K562 (cell line): ENCODE results near the gene KRT77. TPM values are rescaled to one million over a fixed set of nuclear protein-coding genes. Genes with fewer than 3 reads are reported as not detected.
A peak's percentile ranks its signal among the peaks of the same experiment; 100 is the strongest.

ENCODE experiments used
- ARID1B ChIP-seq: fragments of 450-650 bp; IDR thresholded peaks from 2 replicates; pipeline ENCODE4 v1.6.1; 2016; ENCODE audit warnings: antibody characterized with exemption, mild to moderate bottlenecking, inconsistent platforms
- ATF3 ChIP-seq, 2 experiments: fragments of 450-650 bp in 1 of 2; sonication (generic) in 1 of 2; formaldehyde crosslinking in 1 of 2; IDR thresholded peaks in 1 of 2; conservative IDR thresholded peaks in 1 of 2; 2 replicates each; pipeline versions ENCODE4 v1.6.1 to v1.8.1; 2016 to 2023; ENCODE audit warnings: mild to moderate bottlenecking in 2 of 2, moderate library complexity in 2 of 2, inconsistent platforms in 1 of 2, missing genetic modification reagents in 1 of 2
- CBX5 ChIP-seq: IDR thresholded peaks from 2 replicates; pipeline ENCODE4 v1.6.1; 2014; ENCODE audit warnings: low read depth, borderline replicate concordance
- HNRNPK ChIP-seq: fragments of 200-400 bp; formaldehyde crosslinking; IDR thresholded peaks from one replicate; pipeline ENCODE4 v1.6.1; 2018; ENCODE audit warnings: mild to moderate bottlenecking, low read depth, low read length; ENCODE audit not compliant: poor library complexity, severe bottlenecking
- MEIS2 ChIP-seq: fragments of 450-650 bp; IDR thresholded peaks from 2 replicates; pipeline ENCODE4 v1.6.1; 2014; ENCODE audit warnings: mild to moderate bottlenecking; ENCODE audit not compliant: partially characterized antibody
- PCBP1 ChIP-seq: fragments of 200-400 bp; formaldehyde crosslinking; IDR thresholded peaks from 2 replicates; pipeline ENCODE4 v1.6.1; 2018; ENCODE audit warnings: mild to moderate bottlenecking, low read depth, low read length; ENCODE audit not compliant: poor library complexity, severe bottlenecking
- TCF3 ChIP-seq: sonication (generic); formaldehyde crosslinking; IDR thresholded peaks from 2 replicates; pipeline ENCODE4 v1.4.0; 2020; ENCODE audit warnings: mild to moderate bottlenecking, missing genetic modification reagents
- ZBTB40 ChIP-seq, 2 experiments: fragments of 450-650 bp in 1 of 2; sonication (generic) in 1 of 2; formaldehyde crosslinking in 1 of 2; IDR thresholded peaks; 2 replicates each; pipeline versions ENCODE4 v1.7.1 to v1.9.0; 2016 to 2022; ENCODE audit warnings: inconsistent platforms in 1 of 2, mild to moderate bottlenecking in 1 of 2, missing genetic modification reagents in 1 of 2
- ZNF75A ChIP-seq: fragments of 450-650 bp; formaldehyde crosslinking; IDR thresholded peaks from 2 replicates; pipeline ENCODE4 v1.4.0; 2020; ENCODE audit warnings: mild to moderate bottlenecking
- polyA plus RNA-seq, 8 experiments: library from polyadenylated mRNA; depleted of rRNA in 4 of 8; stranded (reverse) in 5 of 8; unstranded in 3 of 8; fragments of >200 nt; fragmentation: Nextera tagmentation in 2 of 8; fragmentation: Illumina TruSeq in 1 of 8; extraction: Ambion mirVana in 2 of 8; extraction: Trizol in 1 of 8; gene quantifications; 2 replicates each; pipeline versions ENCODE4 v1.2.1 to v1.2.3, GENCODE V29; 2011 to 2014; ENCODE audit warnings: inconsistent platforms in 1 of 8, missing spikeins in 1 of 8
- total RNA-seq, 7 experiments: library from RNA; depleted of rRNA in 6 of 7; stranded (reverse); fragments of >200 nt in 6 of 7; fragmentation: Illumina TruSeq in 2 of 7; extraction: Trizol in 2 of 7; gene quantifications; 2 replicates each; pipeline versions ENCODE4 v1.2.1 to v1.2.3, GENCODE V29; 2011 to 2021; ENCODE audit warnings: low replicate concordance in 1 of 7
- TF ChIP-seq, protein P1 (sequence below), 2 experiments: fragments of 150-350 bp in 1 of 2; IDR thresholded peaks; 2 replicates each; pipeline ENCODE4 v1.6.1; 2012 to 2016; ENCODE audit warnings: low read depth in 2 of 2, low read length in 2 of 2, mild to moderate bottlenecking in 1 of 2, moderate library complexity in 1 of 2
- TF ChIP-seq, protein P2 (sequence below): IDR thresholded peaks from 2 replicates; pipeline ENCODE4 v1.6.1; 2016; ENCODE audit warnings: missing genetic modification characterization, missing compliant biosample characterization

The KRT77 gene
- total and polyA plus RNA-seq, 9 of the 15 experiments (the other 6 are each of a cell fraction or from before 2014, with no cell fraction given), result not detected

GRCh38 chr12:52660934-52661499 lies 42.3 kb downstream of the KRT77 start (continued):
- TF ChIP-seq, protein P1, sequence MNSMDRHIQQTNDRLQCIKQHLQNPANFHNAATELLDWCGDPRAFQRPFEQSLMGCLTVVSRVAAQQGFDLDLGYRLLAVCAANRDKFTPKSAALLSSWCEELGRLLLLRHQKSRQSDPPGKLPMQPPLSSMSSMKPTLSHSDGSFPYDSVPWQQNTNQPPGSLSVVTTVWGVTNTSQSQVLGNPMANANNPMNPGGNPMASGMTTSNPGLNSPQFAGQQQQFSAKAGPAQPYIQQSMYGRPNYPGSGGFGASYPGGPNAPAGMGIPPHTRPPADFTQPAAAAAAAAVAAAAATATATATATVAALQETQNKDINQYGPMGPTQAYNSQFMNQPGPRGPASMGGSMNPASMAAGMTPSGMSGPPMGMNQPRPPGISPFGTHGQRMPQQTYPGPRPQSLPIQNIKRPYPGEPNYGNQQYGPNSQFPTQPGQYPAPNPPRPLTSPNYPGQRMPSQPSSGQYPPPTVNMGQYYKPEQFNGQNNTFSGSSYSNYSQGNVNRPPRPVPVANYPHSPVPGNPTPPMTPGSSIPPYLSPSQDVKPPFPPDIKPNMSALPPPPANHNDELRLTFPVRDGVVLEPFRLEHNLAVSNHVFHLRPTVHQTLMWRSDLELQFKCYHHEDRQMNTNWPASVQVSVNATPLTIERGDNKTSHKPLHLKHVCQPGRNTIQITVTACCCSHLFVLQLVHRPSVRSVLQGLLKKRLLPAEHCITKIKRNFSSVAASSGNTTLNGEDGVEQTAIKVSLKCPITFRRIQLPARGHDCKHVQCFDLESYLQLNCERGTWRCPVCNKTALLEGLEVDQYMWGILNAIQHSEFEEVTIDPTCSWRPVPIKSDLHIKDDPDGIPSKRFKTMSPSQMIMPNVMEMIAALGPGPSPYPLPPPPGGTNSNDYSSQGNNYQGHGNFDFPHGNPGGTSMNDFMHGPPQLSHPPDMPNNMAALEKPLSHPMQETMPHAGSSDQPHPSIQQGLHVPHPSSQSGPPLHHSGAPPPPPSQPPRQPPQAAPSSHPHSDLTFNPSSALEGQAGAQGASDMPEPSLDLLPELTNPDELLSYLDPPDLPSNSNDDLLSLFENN (IDR thresholded peaks at IDR 0.05; ENCODE audit: low read depth in 2 of 2, low read length in 2 of 2), result no peak
- TF ChIP-seq HNRNPK (no peak), TCF3 (peak; percentile 49; the same call in 1 of the 2 replicates), ARID1B (peak; percentile 54), MEIS2 (peak; percentile 90), PCBP1 (no peak), CBX5 (no peak), ATF3 (IDR thresholded peaks at IDR 0.05) (peak; percentile 46; the same call in 1 of the 2 replicates), ATF3 (CRISPR knock-in tag; conservative IDR thresholded peaks at IDR 0.05) (no peak), ZBTB40 (IDR thresholded peaks at IDR 0.05) (no peak), ZBTB40 (CRISPR knock-in tag; IDR thresholded peaks at IDR 0.05) (no peak), ZNF75A (no peak)
- TF ChIP-seq, protein P2, sequence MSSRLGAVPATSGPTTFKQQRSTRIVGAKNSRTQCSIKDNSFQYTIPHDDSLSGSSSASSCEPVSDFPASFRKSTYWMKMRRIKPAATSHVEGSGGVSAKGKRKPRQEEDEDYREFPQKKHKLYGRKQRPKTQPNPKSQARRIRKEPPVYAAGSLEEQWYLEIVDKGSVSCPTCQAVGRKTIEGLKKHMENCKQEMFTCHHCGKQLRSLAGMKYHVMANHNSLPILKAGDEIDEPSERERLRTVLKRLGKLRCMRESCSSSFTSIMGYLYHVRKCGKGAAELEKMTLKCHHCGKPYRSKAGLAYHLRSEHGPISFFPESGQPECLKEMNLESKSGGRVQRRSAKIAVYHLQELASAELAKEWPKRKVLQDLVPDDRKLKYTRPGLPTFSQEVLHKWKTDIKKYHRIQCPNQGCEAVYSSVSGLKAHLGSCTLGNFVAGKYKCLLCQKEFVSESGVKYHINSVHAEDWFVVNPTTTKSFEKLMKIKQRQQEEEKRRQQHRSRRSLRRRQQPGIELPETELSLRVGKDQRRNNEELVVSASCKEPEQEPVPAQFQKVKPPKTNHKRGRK, result no peak
